NCI-H146 (cell line): Measurements from ENCODE around the gene SLC40A1.

Experiments used
- DNase-seq: peaks from one replicate; lab custom pipeline; 2025; lab: John Stamatoyannopoulos, UW

SLC40A1 gene

GRCh38 chr2:189511960-189512319 is 68.6 kb downstream of the SLC40A1 start:
- DNase-seq, result no peak

DNA sequence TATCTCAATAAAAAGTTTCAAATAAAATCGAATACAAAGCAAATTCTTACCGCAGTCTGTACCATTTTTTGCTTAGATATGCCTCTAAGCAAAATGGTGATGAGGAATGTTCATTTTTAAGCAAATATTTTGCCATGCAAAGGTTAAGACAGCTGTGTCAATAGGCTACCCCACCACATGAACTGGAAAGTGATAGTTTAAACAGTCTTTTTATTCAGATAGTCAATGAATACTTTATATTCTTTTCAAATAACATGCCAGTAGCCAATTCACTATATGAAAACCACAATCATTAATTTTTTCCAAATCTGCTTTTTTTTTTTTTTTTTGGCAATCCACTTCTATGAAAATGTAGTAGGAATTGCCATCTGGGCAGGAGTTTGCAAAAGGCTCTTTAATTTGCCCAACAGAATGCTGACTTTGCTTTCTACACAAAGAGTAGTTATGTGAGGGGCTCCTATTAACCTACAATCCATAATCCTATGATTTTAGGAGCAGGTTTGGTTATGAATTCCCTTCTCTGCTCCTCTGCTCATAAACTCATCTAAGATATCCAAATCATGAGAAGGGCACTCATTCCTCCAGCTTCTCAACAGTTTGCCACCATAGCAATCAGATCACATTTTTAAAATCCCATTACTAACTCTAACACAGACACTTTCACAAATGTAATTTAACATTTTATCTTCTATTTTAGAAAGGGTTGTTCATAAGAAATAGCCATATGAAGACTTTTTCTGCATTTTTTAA is 69.2 kb downstream of the SLC40A1 start:
- DNase-seq, result no peak
